HEK293 (cell line): ENCODE measurements around the gene SIGLEC12.

Source experiments
- CTCF ChIA-PET: fragments of 350-600 bp; formaldehyde crosslinking; extraction: SDS; loops from one replicate; lab custom pipeline; 2021; ENCODE audit warnings: antibody characterized with exemption; lab: Yijun Ruan, JAX
- POLR2A ChIA-PET: fragments of 300-600 bp; formaldehyde crosslinking; extraction: SDS; loops from one replicate; lab custom pipeline; 2020; ENCODE audit warnings: antibody characterized with exemption, inconsistent platforms; lab: Yijun Ruan, JAX
- H3K27ac ChIP-seq: fragments of 200-500 bp; sonication (Bioruptor generic); 2 replicates; pipeline ENCODE4 v1.5.1; 2014; ENCODE audit warnings: low read depth, low read length, control low read depth, inconsistent platforms; ENCODE audit errors: extremely low read depth
- H3K36me3 ChIP-seq, 2 experiments: fragments of 200-500 bp in 1 of 2; sonication (Bioruptor generic) in 1 of 2; 1 replicate in 1 of 2; 2 replicates in 1 of 2; pipeline ENCODE4 v1.5.1; 2014 to 2017; ENCODE audit warnings: inconsistent platforms in 2 of 2, low read length in 2 of 2; ENCODE audit not compliant: control insufficient read depth in 2 of 2, insufficient read depth in 1 of 2
- H3K4me1 ChIP-seq: fragments of 200-500 bp; sonication (Bioruptor generic); 2 replicates; pipeline ENCODE4 v1.5.1; 2014; ENCODE audit warnings: mild to moderate bottlenecking, low read length, inconsistent platforms; ENCODE audit not compliant: control insufficient read depth, insufficient read depth
- H3K4me3 ChIP-seq: 2 replicates; pipeline ENCODE4 v1.5.1; 2011; ENCODE audit warnings: low read depth, mild to moderate bottlenecking, control low read depth, low read length, moderate library complexity
- H3K9me3 ChIP-seq: fragments of 200-500 bp; sonication (Bioruptor generic); 2 replicates; pipeline ENCODE4 v1.5.1; 2014; ENCODE audit warnings: low read depth, low read length, inconsistent platforms; ENCODE audit not compliant: control insufficient read depth, insufficient read depth
- RBAK ChIP-seq: fragments of 450-650 bp; formaldehyde crosslinking; IDR thresholded peaks from 2 replicates; pipeline ENCODE4 v1.5.1; 2016; ENCODE audit warnings: missing biosample characterization, missing genetic modification characterization
- ZBTB10 ChIP-seq: fragments of 450-650 bp; formaldehyde crosslinking; IDR thresholded peaks from 2 replicates; pipeline ENCODE4 v1.5.1; 2016; ENCODE audit warnings: missing biosample characterization, missing genetic modification characterization
- ZBTB48 ChIP-seq: fragments of 450-650 bp; formaldehyde crosslinking; IDR thresholded peaks from 2 replicates; pipeline ENCODE4 v1.5.1; 2016; ENCODE audit warnings: missing biosample characterization, missing genetic modification characterization
- ZBTB49 ChIP-seq: fragments of 450-650 bp; formaldehyde crosslinking; IDR thresholded peaks from 2 replicates; pipeline ENCODE4 v1.5.1; 2016; ENCODE audit warnings: missing biosample characterization, missing genetic modification characterization, low read depth
- ZFHX2 ChIP-seq: fragments of 450-650 bp; formaldehyde crosslinking; conservative IDR thresholded peaks from 2 replicates; pipeline ENCODE4 v1.5.1; 2016; ENCODE audit warnings: missing biosample characterization, missing genetic modification characterization
- ZNF23 ChIP-seq: fragments of 450-650 bp; formaldehyde crosslinking; IDR thresholded peaks from 2 replicates; pipeline ENCODE4 v1.5.1; 2016; ENCODE audit warnings: missing biosample characterization, missing genetic modification characterization, borderline replicate concordance
- ZNF26 ChIP-seq: fragments of 450-650 bp; formaldehyde crosslinking; IDR thresholded peaks from 2 replicates; pipeline ENCODE4 v1.5.1; 2016; ENCODE audit warnings: missing biosample characterization, missing genetic modification characterization
- ZNF266 ChIP-seq: fragments of 450-650 bp; formaldehyde crosslinking; IDR thresholded peaks from 2 replicates; pipeline ENCODE4 v1.5.1; 2016; ENCODE audit warnings: missing biosample characterization, missing genetic modification characterization, low read depth
- ZNF280D ChIP-seq: fragments of 450-650 bp; formaldehyde crosslinking; IDR thresholded peaks from 2 replicates; pipeline ENCODE4 v1.5.1; 2016; ENCODE audit warnings: missing biosample characterization, missing genetic modification characterization
- ZNF324 ChIP-seq: fragments of 450-650 bp; formaldehyde crosslinking; IDR thresholded peaks from 2 replicates; pipeline ENCODE4 v1.5.1; 2016; ENCODE audit warnings: missing biosample characterization, missing genetic modification characterization
- ZNF335 ChIP-seq: fragments of 450-650 bp; formaldehyde crosslinking; conservative IDR thresholded peaks from 2 replicates; pipeline ENCODE4 v1.5.1; 2016; ENCODE audit warnings: missing biosample characterization, missing genetic modification characterization
- ZNF423 ChIP-seq: fragments of 450-650 bp; formaldehyde crosslinking; IDR thresholded peaks from 2 replicates; pipeline ENCODE4 v1.5.1; 2016; ENCODE audit warnings: missing biosample characterization, missing genetic modification characterization
- ZNF449 ChIP-seq: fragments of 450-650 bp; formaldehyde crosslinking; IDR thresholded peaks from 2 replicates; pipeline ENCODE4 v1.5.1; 2017; ENCODE audit warnings: missing biosample characterization, mild to moderate bottlenecking, missing genetic modification characterization, moderate library complexity
- ZNF560 ChIP-seq: fragments of 450-650 bp; formaldehyde crosslinking; IDR thresholded peaks from 2 replicates; pipeline ENCODE4 v1.5.1; 2017; ENCODE audit warnings: missing biosample characterization, missing genetic modification characterization, borderline replicate concordance
- ZNF571 ChIP-seq: fragments of 450-650 bp; formaldehyde crosslinking; IDR thresholded peaks from 2 replicates; pipeline ENCODE4 v1.5.0; 2017; ENCODE audit warnings: missing biosample characterization, missing genetic modification characterization
- ZNF580 ChIP-seq: fragments of 450-650 bp; formaldehyde crosslinking; IDR thresholded peaks from 2 replicates; pipeline ENCODE4 v1.5.1; 2016; ENCODE audit warnings: missing biosample characterization, missing genetic modification characterization
- ZNF600 ChIP-seq: fragments of 450-650 bp; formaldehyde crosslinking; IDR thresholded peaks from 2 replicates; pipeline ENCODE4 v1.5.1; 2016; ENCODE audit warnings: missing biosample characterization, missing genetic modification characterization
- ZNF639 ChIP-seq: fragments of 450-650 bp; formaldehyde crosslinking; IDR thresholded peaks from 2 replicates; pipeline ENCODE4 v1.5.1; 2016; ENCODE audit warnings: missing biosample characterization, missing genetic modification characterization

Gene SIGLEC12

GRCh38 chr19:51460164-51460992, 41.2 kb downstream of the SIGLEC12 start (continued):
- no peak for TF ChIP-seq ZBTB49 (tag by site-specific recombination)
- no peak for TF ChIP-seq ZNF639 (tag by site-specific recombination)
- no peak for TF ChIP-seq ZNF26 (tag by site-specific recombination)
- no peak for TF ChIP-seq ZNF449 (tag by site-specific recombination)

- CTCF ChIA-PET = interaction anchor here (0.7 to 0.9 kb wide), 2 partner anchors 14 to 20 kb away, joined by 3 to 4 read pairs; no protein-coding TSS in a partner anchor
- H3K9me3 ChIP-seq = no peaks in the 10 kb centered on the region
- no peaks in the 10 kb centered on the region for H3K4me1 ChIP-seq
- no peaks in the 10 kb centered on the region for H3K36me3 ChIP-seq
- no peak overlapping the region for H3K4me3 ChIP-seq
- H3K27ac ChIP-seq = no peak overlapping the region
- POLR2A ChIA-PET = no interaction called here
- TF ChIP-seq ZNF560 (tag by site-specific recombination) (no peak), ZBTB10 (tag by site-specific recombination) (no peak), ZFHX2 (tag by site-specific recombination) (no peak), ZNF335 (tag by site-specific recombination) (no peak), ZNF580 (tag by site-specific recombination) (no peak), ZNF23 (no peak), ZNF600 (tag by site-specific recombination) (no peak), ZNF280D (no peak), ZNF423 (tag by site-specific recombination) (no peak), ZNF324 (tag by site-specific recombination) (no peak), RBAK (tag by site-specific recombination) (no peak), ZNF266 (tag by site-specific recombination) (no peak), ZBTB49 (tag by site-specific recombination) (no peak), ZNF571 (tag by site-specific recombination) (no peak), ZBTB48 (tag by site-specific recombination) (no peak)
Observed at GRCh38 chr19:51458899-51459505, 42.6 kb downstream of the SIGLEC12 start.
